Stimulated activated CD8-positive, alpha-beta memory T cell treated with anti-CD3 and anti-CD28 coated beads, Interleukin-15, amount 100 ng/mL, for 4 hours (primary cell): Measurements from ENCODE around the gene NKD2.
"Not testable (repeated sequence)": the region's sequence is repeated elsewhere in the genome, so short reads cannot be mapped to it uniquely, and the experiment has no call there.

Source experiments
- DNase-seq, 2 donors: peaks; one replicate each; pipeline ENCODE4 v3.0.0-alpha.2; 2020; ENCODE audit warnings: low read depth in 2 of 2

The NKD2 gene

GRCh38 chr5:1057485-1058082 lies 49.0 kb downstream of the NKD2 start:
- no peak for DNase-seq

GRCh38 chr5:1058083-1058945 lies 49.7 kb downstream of the NKD2 start:
- no peak for DNase-seq

- DNase-seq: no peak
These were observed 50.6 kb downstream of the NKD2 start for GRCh38 chr5:1058988-1059883.

GRCh38 chr5:1059884-1060263 lies 51.3 kb downstream of the NKD2 start:
- no peak for DNase-seq

- no peak for DNase-seq
These were observed 52.0 kb downstream of the NKD2 start for GRCh38 chr5:1060535-1060981.

- not testable (repeated sequence) for DNase-seq
These were observed 52.7 kb downstream of the NKD2 start for GRCh38 chr5:1061292-1061691.

GRCh38 chr5:1061916-1062315 lies 53.3 kb downstream of the NKD2 start:
- no peak for DNase-seq

- no peak for DNase-seq
These were observed 54.4 kb downstream of the NKD2 start for GRCh38 chr5:1062761-1063568.

- DNase-seq: no peak
These were observed 55.2 kb downstream of the NKD2 start for GRCh38 chr5:1063661-1064382.

- no peak for DNase-seq
These were observed 56.0 kb downstream of the NKD2 start for GRCh38 chr5:1064383-1065142.

- DNase-seq: no peak
These were observed 56.6 kb downstream of the NKD2 start for GRCh38 chr5:1065143-1065750.

- DNase-seq: no peak
These were observed 57.5 kb downstream of the NKD2 start for GRCh38 chr5:1065891-1066650.

- no peak for DNase-seq
These were observed 58.1 kb downstream of the NKD2 start for GRCh38 chr5:1066676-1067075.

- DNase-seq: no peak
These were observed 58.8 kb downstream of the NKD2 start for GRCh38 chr5:1067141-1068121.

GRCh38 chr5:1068204-1068894 lies 59.7 kb downstream of the NKD2 start:
- DNase-seq: no peak

GRCh38 chr5:1068895-1069719 lies 60.5 kb downstream of the NKD2 start:
- DNase-seq: no peak
